SK-N-SH (cell line): ENCODE measurements around the gene NUTM2E. TPM values are rescaled to one million over a fixed set of nuclear protein-coding genes. Genes with fewer than 3 reads are reported as not detected.
"Not testable (repeated sequence)": the region's sequence is repeated elsewhere in the genome, so short reads cannot be mapped to it uniquely, and the experiment has no call there.

Experiments used
- CTCF ChIA-PET: fragments of 300-600, 350-600 bp; formaldehyde crosslinking; extraction: SDS; loops from one replicate; lab custom pipeline; 2021; lab: Yijun Ruan, JAX
- POLR2A ChIA-PET: fragments of 350-600 bp; sonication (Branson Sonifier 250); formaldehyde crosslinking; extraction: SDS; loops from one replicate; lab custom pipeline; 2020; ENCODE audit warnings: antibody characterized with exemption, inconsistent platforms; lab: Yijun Ruan, JAX
- DNase-seq: peaks from one replicate; pipeline ENCODE4 v3.0.0; 2012
- H2AFZ ChIP-seq: fragments of 200-600 bp; sonication (generic); 2 replicates; pipeline ENCODE4 v1.8.1; 2016; ENCODE audit warnings: antibody characterized with exemption, mild to moderate bottlenecking, low read depth
- H3F3A ChIP-seq: fragments of 200-600 bp; sonication (generic); replicated peaks from 2 replicates; pipeline ENCODE3; 2016; ENCODE audit warnings: antibody characterized with exemption, mild to moderate bottlenecking; ENCODE audit not compliant: insufficient read depth
- H3K27ac ChIP-seq, 2 experiments: fragments of 200-500 bp in 1 of 2; fragments of 200-600 bp in 1 of 2; sonication (Bioruptor generic) in 1 of 2; sonication (generic), shearing (Covaris generic) in 1 of 2; 2 replicates each; pipeline versions ENCODE4 v1.5.1 to v1.6.1; 2014 to 2016; ENCODE audit warnings: low read depth in 2 of 2, inconsistent platforms in 1 of 2, low read length in 1 of 2, mild to moderate bottlenecking in 1 of 2, mixed read lengths in 1 of 2
- H3K27me3 ChIP-seq: fragments of 200-600 bp; sonication (generic), shearing (Covaris generic); 2 replicates; pipeline ENCODE4 v1.6.1; 2016; ENCODE audit warnings: mixed run types; ENCODE audit not compliant: insufficient read depth
- H3K36me3 ChIP-seq, 2 experiments: fragments of 200-500 bp in 1 of 2; fragments of 200-600 bp in 1 of 2; sonication (Bioruptor generic) in 1 of 2; sonication (generic) in 1 of 2; replicated peaks in 1 of 2; 2 replicates each; pipeline versions ENCODE3 to v1.5.1; 2014 to 2016; ENCODE audit warnings: low read length in 1 of 2, mild to moderate bottlenecking in 1 of 2; ENCODE audit not compliant: insufficient read depth in 2 of 2, control insufficient read depth in 1 of 2
- H3K4me1 ChIP-seq, 2 experiments: fragments of 200-500 bp in 1 of 2; fragments of 200-600 bp in 1 of 2; sonication (Bioruptor generic) in 1 of 2; sonication (generic), shearing (Covaris generic) in 1 of 2; 2 replicates each; pipeline versions ENCODE4 v1.5.1 to v1.6.1; 2014 to 2016; ENCODE audit warnings: low read depth in 1 of 2, low read length in 1 of 2, mixed run types in 1 of 2; ENCODE audit not compliant: insufficient read depth in 2 of 2, control insufficient read depth in 1 of 2
- H3K4me2 ChIP-seq: fragments of 200-600 bp; sonication (generic), shearing (Covaris generic); 2 replicates; pipeline ENCODE4 v1.6.1; 2017; ENCODE audit warnings: mixed run types
- H3K4me3 ChIP-seq, 2 experiments: fragments of 200-500 bp in 1 of 2; fragments of 200-600 bp in 1 of 2; sonication (Bioruptor generic) in 1 of 2; sonication (generic), shearing (Covaris generic) in 1 of 2; 2 replicates each; pipeline versions ENCODE4 v1.5.1 to v1.8.1; 2014 to 2016; ENCODE audit warnings: low read depth in 2 of 2, inconsistent platforms in 1 of 2, low read length in 1 of 2, mild to moderate bottlenecking in 1 of 2, mixed read lengths in 1 of 2, moderate library complexity in 1 of 2
- H3K79me2 ChIP-seq: fragments of 200-600 bp; sonication (generic); 2 replicates; pipeline ENCODE4 v1.8.1; 2017; ENCODE audit warnings: mild to moderate bottlenecking; ENCODE audit not compliant: insufficient read depth
- H3K9ac ChIP-seq: fragments of 200-600 bp; sonication (generic); 2 replicates; pipeline ENCODE4 v1.6.1; 2017; ENCODE audit warnings: mixed run types
- H3K9me2 ChIP-seq: fragments of 200-600 bp; sonication (generic); 2 replicates; pipeline ENCODE4 v1.6.1; 2017; ENCODE audit warnings: mixed run types
- H3K9me3 ChIP-seq: fragments of 200-600 bp; sonication (generic); 2 replicates; pipeline ENCODE4 v1.6.1; 2017; ENCODE audit warnings: mixed run types, mild to moderate bottlenecking, moderate library complexity
- H4K20me1 ChIP-seq: fragments of 200-600 bp; sonication (generic); 2 replicates; pipeline ENCODE4 v1.6.1; 2017; ENCODE audit warnings: mild to moderate bottlenecking, mixed run types; ENCODE audit not compliant: insufficient read depth
- WGBS: methylation state at CpG from one replicate; pipeline ENCODE4 v1.1.6; 2017; ENCODE audit warnings: low lambda C conversion rate; 5-methylcytosine and 5-hydroxymethylcytosine counted together
- polyA plus RNA-seq, 3 experiments: library from polyadenylated mRNA; depleted of rRNA; stranded (reverse); fragments of >200 nt; gene quantifications; 2 replicates each; pipeline ENCODE4 v1.2.3, GENCODE V29; 2012

NUTM2E gene
- polyA plus RNA-seq, 1 of the 3 experiments (the other 2 are of a cell fraction): 0.05 TPM

GRCh38 chr10:79869439-79870097, 43.0 kb downstream of the NUTM2E start:
- H3K4me2 ChIP-seq, POLR2A ChIA-PET, H2AFZ ChIP-seq, H4K20me1 ChIP-seq, H3K4me1 ChIP-seq, H3K27me3 ChIP-seq, DNase-seq, H3K79me2 ChIP-seq, H3K9me2 ChIP-seq, CTCF ChIA-PET, H3K9me3 ChIP-seq, H3K36me3 ChIP-seq, H3K9ac ChIP-seq, H3K27ac ChIP-seq, H3K4me3 ChIP-seq, H3F3A ChIP-seq: not testable (repeated sequence)
- 26% methylated on average over 5 of the region's 5 CpGs for WGBS

GRCh38 chr10:79871729-79872128, 45.2 kb downstream of the NUTM2E start:
- POLR2A ChIA-PET, H3K36me3 ChIP-seq, H3K27me3 ChIP-seq, H3F3A ChIP-seq, H3K4me1 ChIP-seq, H3K27ac ChIP-seq, H3K9me3 ChIP-seq, H4K20me1 ChIP-seq, H2AFZ ChIP-seq, H3K79me2 ChIP-seq, H3K4me3 ChIP-seq, H3K4me2 ChIP-seq, CTCF ChIA-PET, DNase-seq, H3K9ac ChIP-seq, H3K9me2 ChIP-seq: not testable (repeated sequence)
- WGBS: 56% methylated on average over 4 of the region's 4 CpGs

Other genes with a start within 250 kb of the NUTM2E start
- not detected in 2 replicates for gene SFTPA1, start 215.8 kb upstream of the NUTM2E start, polyA plus RNA-seq (2012; rRNA removed)
- gene NUTM2B, start 123.5 kb upstream of the NUTM2E start, polyA plus RNA-seq (2012; rRNA removed): 0.25 and 0.26 TPM in 2 replicates
- 0.03 TPM in 1 of 2 replicates, not detected in the other for gene SFTPD, start 122.4 kb downstream of the NUTM2E start, polyA plus RNA-seq (2012; rRNA removed)